Measurements from ENCODE around the gene VDAC2.
"Not testable (repeated sequence)": the region's sequence is repeated elsewhere in the genome, so short reads cannot be mapped to it uniquely, and the experiment has no call there.

GRCh38 chr10:75199949-75200348, 10.6 kb upstream of the VDAC2 start:
- TF ChIP-seq FOXJ3 (CRISPR knock-in tag; IDR thresholded peaks at IDR 0.05; ENCODE audit: borderline replicate concordance); ATF1 (CRISPR knock-in tag; IDR thresholded peaks at IDR 0.05); ZNF121 (CRISPR knock-in tag; IDR thresholded peaks at IDR 0.05): not testable (repeated sequence)
